Esophagus squamous epithelium (tissue), 5 donors: ENCODE measurements around the gene PAGR1. TPM values are rescaled to one million over a fixed set of nuclear protein-coding genes. Genes with fewer than 3 reads are reported as not detected.
A peak's percentile ranks its signal among the peaks of the same experiment; 100 is the strongest.

Source experiments
- DNase-seq: peaks from one replicate; lab custom pipeline; 2025; lab: John Stamatoyannopoulos, UW
- H3K27ac ChIP-seq, 4 donors: fragments of 200-600 bp; sonication (generic); one replicate each; pipeline ENCODE4 v1.5.1; 2016 to 2019; ENCODE audit warnings: mild to moderate bottlenecking in 1 of 4
- H3K27me3 ChIP-seq, 4 donors: fragments of 200-600 bp; sonication (generic); 1 replicate in 3 of 4; 2 replicates in 1 of 4; pipeline versions ENCODE4 v1.5.1 to v1.6.0; 2017 to 2021; ENCODE audit warnings: antibody characterized with exemption in 1 of 4
- H3K36me3 ChIP-seq, 3 donors: fragments of 200-600 bp; sonication (generic); one replicate each; pipeline ENCODE4 v1.5.1; 2016 to 2019
- H3K4me1 ChIP-seq, 3 donors: fragments of 200-600 bp; sonication (generic); one replicate each; pipeline ENCODE4 v1.5.1; 2017 to 2019
- H3K4me3 ChIP-seq, 4 donors: fragments of 200-600 bp; sonication (generic); 1 replicate in 3 of 4; 2 replicates in 1 of 4; pipeline ENCODE4 v1.5.1; 2016 to 2019; ENCODE audit warnings: mild to moderate bottlenecking in 2 of 4, moderate library complexity in 1 of 4
- H3K9me3 ChIP-seq, 3 donors: fragments of 200-600 bp; sonication (generic); one replicate each; pipeline ENCODE4 v1.5.1; 2016 to 2019
- POLR2A ChIP-seq, 4 donors: fragments of 450-650 bp; IDR thresholded peaks; one replicate each; pipeline ENCODE4 v1.6.1; 2017; ENCODE audit warnings: antibody characterized with exemption in 4 of 4, mild to moderate bottlenecking in 4 of 4, moderate library complexity in 3 of 4
- WGBS, 2 donors: methylation state at CpG; one replicate each; pipeline ENCODE4 v1.1.5; 2018; 5-methylcytosine and 5-hydroxymethylcytosine counted together
- intact Hi-C: fragments of 100-400 bp; cut with DNase I; formaldehyde crosslinking; loops from one replicate; pipeline ENCODE4 v1.15.0; 2022
- total RNA-seq, 4 donors: library from RNA; depleted of rRNA; stranded (reverse); fragments of >200 nt; gene quantifications; one replicate each; pipeline ENCODE4 v1.1.0, GENCODE V29; 2016
- TF ChIP-seq, protein P1 (sequence below), 6 experiments: fragments of 450-650 bp in 4 of 6; fragments of 200-600 bp in 2 of 6; sonication (generic) in 2 of 6; IDR thresholded peaks; one replicate each; pipeline ENCODE4 v1.5.1; 2016 to 2019; ENCODE audit warnings: antibody characterized with exemption in 6 of 6, mild to moderate bottlenecking in 4 of 6, moderate library complexity in 4 of 6
- donor health status: DM: yes; HTN: yes; CAD: no.

The PAGR1 gene
- total RNA-seq, 4 donors from 2014 or later: 25.4 to 37.6 (median 32.8) TPM

DNA sequence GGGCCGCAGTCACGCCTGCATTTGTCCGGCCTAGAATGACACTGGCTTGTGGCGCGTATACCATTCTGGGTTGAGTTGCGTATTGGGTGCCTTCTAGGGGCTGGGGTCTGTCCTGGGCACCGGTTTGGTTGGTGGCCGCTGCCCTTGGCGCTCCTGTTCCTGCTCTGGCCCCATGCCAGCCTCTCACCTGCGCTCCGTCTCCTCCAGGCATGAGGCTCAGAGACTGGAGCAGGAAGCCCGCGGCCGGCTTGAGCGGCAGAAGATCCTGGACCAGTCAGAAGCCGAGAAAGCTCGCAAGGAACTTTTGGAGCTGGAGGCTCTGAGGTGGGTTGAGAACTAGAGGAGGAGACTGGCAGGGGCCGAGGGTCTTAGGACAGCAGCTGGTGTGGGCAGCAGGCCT is 29.7 kb downstream of the PAGR1 start:
- Histone ChIP-seq H3K4me3 (no peak overlapping the region), H3K36me3 (peaks cover 33 to 83% (median 61%) of the 10 kb centered on the region in 3 donors), H3K27me3 (no peaks in the 10 kb centered on the region), H3K4me1 (no peaks in the 10 kb centered on the region), H3K9me3 (no peaks in the 10 kb centered on the region), H3K27ac (no peak overlapping the region)
- TF ChIP-seq POLR2A (IDR thresholded peaks at IDR 0.05): no peak
- TF ChIP-seq, protein P1, sequence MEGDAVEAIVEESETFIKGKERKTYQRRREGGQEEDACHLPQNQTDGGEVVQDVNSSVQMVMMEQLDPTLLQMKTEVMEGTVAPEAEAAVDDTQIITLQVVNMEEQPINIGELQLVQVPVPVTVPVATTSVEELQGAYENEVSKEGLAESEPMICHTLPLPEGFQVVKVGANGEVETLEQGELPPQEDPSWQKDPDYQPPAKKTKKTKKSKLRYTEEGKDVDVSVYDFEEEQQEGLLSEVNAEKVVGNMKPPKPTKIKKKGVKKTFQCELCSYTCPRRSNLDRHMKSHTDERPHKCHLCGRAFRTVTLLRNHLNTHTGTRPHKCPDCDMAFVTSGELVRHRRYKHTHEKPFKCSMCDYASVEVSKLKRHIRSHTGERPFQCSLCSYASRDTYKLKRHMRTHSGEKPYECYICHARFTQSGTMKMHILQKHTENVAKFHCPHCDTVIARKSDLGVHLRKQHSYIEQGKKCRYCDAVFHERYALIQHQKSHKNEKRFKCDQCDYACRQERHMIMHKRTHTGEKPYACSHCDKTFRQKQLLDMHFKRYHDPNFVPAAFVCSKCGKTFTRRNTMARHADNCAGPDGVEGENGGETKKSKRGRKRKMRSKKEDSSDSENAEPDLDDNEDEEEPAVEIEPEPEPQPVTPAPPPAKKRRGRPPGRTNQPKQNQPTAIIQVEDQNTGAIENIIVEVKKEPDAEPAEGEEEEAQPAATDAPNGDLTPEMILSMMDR (IDR thresholded peaks at IDR 0.05): no peak
- WGBS, 2 donors: 93 to 95% methylated on average over 7 to 10 of the region's 18 CpGs
- intact Hi-C loops: no loop called here
- no peak for DNase-seq

GRCh38 chr16:29848420-29849297 is 32.7 kb downstream of the PAGR1 start:
- Histone ChIP-seq H3K27ac (peak overlapping the region in 1 of 4 donors; percentile 9), H3K36me3 (peaks cover 26 to 54% (median 40%) of the 10 kb centered on the region in 3 donors), H3K4me3 (no peak overlapping the region), H3K27me3 (no peaks in the 10 kb centered on the region), H3K9me3 (no peaks in the 10 kb centered on the region), H3K4me1 (peaks cover 0 to 6% (median 0%) of the 10 kb centered on the region in 3 donors)
- TF ChIP-seq, protein P1 (IDR thresholded peaks at IDR 0.05): peak; percentile 75 to 91 (median 81)
- TF ChIP-seq POLR2A (IDR thresholded peaks at IDR 0.05): no peak
- no peak for DNase-seq
- intact Hi-C loops: no loop called here
- 26 to 36% methylated on average over 7 to 9 of the region's 15 CpGs for WGBS, 2 donors

DNA sequence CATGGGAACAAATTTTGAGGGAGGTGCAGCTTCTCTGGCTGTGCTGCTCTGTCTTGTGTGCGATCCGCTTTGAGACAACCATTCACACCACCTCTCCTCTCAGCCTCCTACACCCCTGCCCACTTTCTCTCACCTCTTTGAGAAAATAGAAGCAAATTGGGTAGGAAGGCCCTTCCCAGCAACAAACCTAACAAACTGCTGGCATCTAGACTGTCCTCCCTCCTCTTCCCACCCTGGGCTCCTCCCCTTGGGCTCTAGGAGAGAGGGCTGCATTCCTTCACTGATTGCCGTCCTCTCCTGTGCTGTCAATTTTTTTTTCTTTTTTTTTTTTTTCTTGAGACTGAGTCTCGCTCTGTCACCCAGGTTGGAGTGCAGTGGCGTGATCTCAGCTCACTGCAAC is 33.6 kb downstream of the PAGR1 start:
- no peak overlapping the region for H3K4me3 ChIP-seq
- intact Hi-C loops: no loop called here
- H3K9me3 ChIP-seq: no peaks in the 10 kb centered on the region
- no peaks in the 10 kb centered on the region for H3K27me3 ChIP-seq
- WGBS, 2 donors: 56 to 76% methylated on average over 4 to 5 of the region's 5 CpGs
- TF ChIP-seq, protein P1 (IDR thresholded peaks at IDR 0.05): no peak
- H3K36me3 ChIP-seq: peaks cover 23 to 45% (median 36%) of the 10 kb centered on the region in 3 donors
- no peak overlapping the region for H3K27ac ChIP-seq
- peaks cover 0 to 6% (median 0%) of the 10 kb centered on the region in 3 donors for H3K4me1 ChIP-seq
- no peak for DNase-seq

- intact Hi-C loops: no loop called here
- H3K36me3 ChIP-seq: peaks cover 12 to 30% (median 21%) of the 10 kb centered on the region in 3 donors
Measured at GRCh38 chr16:29850998-29851397, 35.0 kb downstream of the PAGR1 start.

More at GRCh38 chr16:29850998-29851397, 35.0 kb downstream of the PAGR1 start:
- Histone ChIP-seq H3K27ac (no peak overlapping the region), H3K27me3 (no peaks in the 10 kb centered on the region), H3K4me3 (no peak overlapping the region), H3K4me1 (peaks cover 0 to 6% (median 0%) of the 10 kb centered on the region in 3 donors), H3K9me3 (no peaks in the 10 kb centered on the region)
- TF ChIP-seq, protein P1 (IDR thresholded peaks at IDR 0.05): no peak
- TF ChIP-seq POLR2A (IDR thresholded peaks at IDR 0.05): no peak
- no peak for DNase-seq
- WGBS, 2 donors: 80 to 90% methylated on average over 1 to 2 of the region's 3 CpGs
